K562 (cell line): ENCODE measurements around the gene ABCF3. TPM values are rescaled to one million over a fixed set of nuclear protein-coding genes. Genes with fewer than 3 reads are reported as not detected.

Experiments
- MIER1 ChIP-seq: fragments of 450-650 bp; IDR thresholded peaks from 2 replicates; pipeline ENCODE4 v1.6.1; 2016; ENCODE audit warnings: antibody characterized with exemption, mild to moderate bottlenecking, low read depth
- MYC ChIP-seq, 2 experiments: fragments of 250-450 bp in 1 of 2; sonication (Bioruptor Pico) in 1 of 2; IDR thresholded peaks; 2 replicates each; pipeline versions ENCODE4 v1.5.1 to v1.6.1; 2012 to 2021; ENCODE audit warnings: low read depth in 2 of 2, borderline replicate concordance in 1 of 2, improper control_type of control experiment in 1 of 2, low read length in 1 of 2, mild to moderate bottlenecking in 1 of 2, moderate library complexity in 1 of 2
- PTBP1 ChIP-seq: fragments of 200-400 bp; formaldehyde crosslinking; IDR thresholded peaks from 2 replicates; pipeline ENCODE4 v1.6.1; 2017; ENCODE audit warnings: low read depth, low read length
- TAL1 ChIP-seq: fragments of 450-650 bp; IDR thresholded peaks from 2 replicates; pipeline ENCODE4 v1.6.1; 2016; ENCODE audit warnings: mild to moderate bottlenecking
- ZKSCAN1 ChIP-seq: fragments of 150-350 bp; IDR thresholded peaks from 2 replicates; pipeline ENCODE4 v1.6.1; 2016; ENCODE audit warnings: low read depth, low read length
- ZNF76 ChIP-seq: fragments of 250-450 bp; sonication (Bioruptor Pico); IDR thresholded peaks from 2 replicates; pipeline ENCODE4 v1.4.0; 2020; ENCODE audit warnings: mild to moderate bottlenecking, moderate library complexity, borderline replicate concordance
- polyA plus RNA-seq, 8 experiments: library from polyadenylated mRNA; depleted of rRNA in 4 of 8; stranded (reverse) in 5 of 8; unstranded in 3 of 8; fragments of >200 nt; fragmentation: Nextera tagmentation in 2 of 8; fragmentation: Illumina TruSeq in 1 of 8; extraction: Ambion mirVana in 2 of 8; extraction: Trizol in 1 of 8; gene quantifications; 2 replicates each; pipeline versions ENCODE4 v1.2.1 to v1.2.3, GENCODE V29; 2011 to 2014; ENCODE audit warnings: inconsistent platforms in 1 of 8, missing spikeins in 1 of 8
- total RNA-seq, 7 experiments: library from RNA; depleted of rRNA in 6 of 7; stranded (reverse); fragments of >200 nt in 6 of 7; fragmentation: Illumina TruSeq in 2 of 7; extraction: Trizol in 2 of 7; gene quantifications; 2 replicates each; pipeline versions ENCODE4 v1.2.1 to v1.2.3, GENCODE V29; 2011 to 2021; ENCODE audit warnings: low replicate concordance in 1 of 7
- TF ChIP-seq, protein P1 (sequence below): fragments of 450-650 bp; IDR thresholded peaks from 2 replicates; pipeline ENCODE4 v1.6.1; 2016; ENCODE audit warnings: mild to moderate bottlenecking, moderate library complexity
- TF ChIP-seq, protein P2 (sequence below): fragments of 450-650 bp; formaldehyde crosslinking; IDR thresholded peaks from 2 replicates; pipeline ENCODE4 v1.4.0; 2022; ENCODE audit warnings: missing genetic modification characterization
- TF ChIP-seq, protein P3 (sequence below), 3 experiments: fragments of 200-800 bp in 1 of 3; fragments of 250-450 bp in 1 of 3; fragments of 450-650 bp in 1 of 3; sonication (Bioruptor Pico) in 1 of 3; sonication (Bioruptor generic) in 1 of 3; formaldehyde crosslinking in 1 of 3; IDR thresholded peaks; 2 replicates each; pipeline versions ENCODE4 v1.6.1 to v1.8.0; 2016 to 2022; ENCODE audit warnings: mild to moderate bottlenecking in 2 of 3, missing genetic modification characterization in 2 of 3, missing compliant biosample characterization in 1 of 3, moderate library complexity in 1 of 3

Gene ABCF3
- total and polyA plus RNA-seq, 9 of the 15 experiments (the other 6 are each of a cell fraction or from before 2014, with no cell fraction given): 6.7 to 77.9 (median 45.1) TPM

DNA sequence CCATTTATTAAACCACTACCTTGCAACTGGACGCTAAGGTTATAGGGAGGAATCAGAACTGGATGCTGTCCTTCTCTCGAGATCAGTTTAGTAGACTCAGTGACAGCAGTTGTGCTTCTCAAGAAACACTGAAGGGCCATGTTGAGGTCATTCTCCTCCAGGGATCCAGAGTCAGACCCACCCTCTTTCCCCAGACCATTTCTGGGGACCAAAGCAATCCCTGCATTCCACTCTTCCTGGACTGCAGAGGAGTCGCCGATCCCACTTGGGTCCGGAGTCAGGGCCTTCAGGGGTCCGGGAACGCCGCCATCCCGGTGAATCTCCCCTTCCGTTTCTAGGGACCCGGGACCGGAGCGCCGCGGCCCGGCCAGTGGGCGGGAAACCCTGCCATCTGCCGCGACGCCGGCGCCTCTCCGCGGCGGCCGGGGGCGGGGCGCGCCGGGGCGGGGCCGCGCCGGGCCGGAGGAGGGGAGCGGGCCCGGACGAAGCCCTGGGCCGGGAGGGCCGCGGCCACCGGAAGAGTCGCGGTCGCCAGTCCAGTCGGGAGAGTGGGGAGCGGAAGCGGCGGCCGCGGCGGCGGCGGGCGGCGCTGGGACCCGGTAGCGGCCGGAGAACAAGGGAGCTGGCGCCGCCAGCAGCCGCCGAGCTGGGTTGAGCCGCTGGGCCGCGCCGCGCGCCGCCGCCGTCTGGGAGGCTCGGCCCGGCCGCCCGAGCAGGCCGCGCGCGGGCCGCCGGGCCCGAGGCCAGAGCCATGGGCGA lies 30.9 kb upstream of the ABCF3 start, which contains the start of gene DVL3 (continued):
- TF ChIP-seq, protein P1, sequence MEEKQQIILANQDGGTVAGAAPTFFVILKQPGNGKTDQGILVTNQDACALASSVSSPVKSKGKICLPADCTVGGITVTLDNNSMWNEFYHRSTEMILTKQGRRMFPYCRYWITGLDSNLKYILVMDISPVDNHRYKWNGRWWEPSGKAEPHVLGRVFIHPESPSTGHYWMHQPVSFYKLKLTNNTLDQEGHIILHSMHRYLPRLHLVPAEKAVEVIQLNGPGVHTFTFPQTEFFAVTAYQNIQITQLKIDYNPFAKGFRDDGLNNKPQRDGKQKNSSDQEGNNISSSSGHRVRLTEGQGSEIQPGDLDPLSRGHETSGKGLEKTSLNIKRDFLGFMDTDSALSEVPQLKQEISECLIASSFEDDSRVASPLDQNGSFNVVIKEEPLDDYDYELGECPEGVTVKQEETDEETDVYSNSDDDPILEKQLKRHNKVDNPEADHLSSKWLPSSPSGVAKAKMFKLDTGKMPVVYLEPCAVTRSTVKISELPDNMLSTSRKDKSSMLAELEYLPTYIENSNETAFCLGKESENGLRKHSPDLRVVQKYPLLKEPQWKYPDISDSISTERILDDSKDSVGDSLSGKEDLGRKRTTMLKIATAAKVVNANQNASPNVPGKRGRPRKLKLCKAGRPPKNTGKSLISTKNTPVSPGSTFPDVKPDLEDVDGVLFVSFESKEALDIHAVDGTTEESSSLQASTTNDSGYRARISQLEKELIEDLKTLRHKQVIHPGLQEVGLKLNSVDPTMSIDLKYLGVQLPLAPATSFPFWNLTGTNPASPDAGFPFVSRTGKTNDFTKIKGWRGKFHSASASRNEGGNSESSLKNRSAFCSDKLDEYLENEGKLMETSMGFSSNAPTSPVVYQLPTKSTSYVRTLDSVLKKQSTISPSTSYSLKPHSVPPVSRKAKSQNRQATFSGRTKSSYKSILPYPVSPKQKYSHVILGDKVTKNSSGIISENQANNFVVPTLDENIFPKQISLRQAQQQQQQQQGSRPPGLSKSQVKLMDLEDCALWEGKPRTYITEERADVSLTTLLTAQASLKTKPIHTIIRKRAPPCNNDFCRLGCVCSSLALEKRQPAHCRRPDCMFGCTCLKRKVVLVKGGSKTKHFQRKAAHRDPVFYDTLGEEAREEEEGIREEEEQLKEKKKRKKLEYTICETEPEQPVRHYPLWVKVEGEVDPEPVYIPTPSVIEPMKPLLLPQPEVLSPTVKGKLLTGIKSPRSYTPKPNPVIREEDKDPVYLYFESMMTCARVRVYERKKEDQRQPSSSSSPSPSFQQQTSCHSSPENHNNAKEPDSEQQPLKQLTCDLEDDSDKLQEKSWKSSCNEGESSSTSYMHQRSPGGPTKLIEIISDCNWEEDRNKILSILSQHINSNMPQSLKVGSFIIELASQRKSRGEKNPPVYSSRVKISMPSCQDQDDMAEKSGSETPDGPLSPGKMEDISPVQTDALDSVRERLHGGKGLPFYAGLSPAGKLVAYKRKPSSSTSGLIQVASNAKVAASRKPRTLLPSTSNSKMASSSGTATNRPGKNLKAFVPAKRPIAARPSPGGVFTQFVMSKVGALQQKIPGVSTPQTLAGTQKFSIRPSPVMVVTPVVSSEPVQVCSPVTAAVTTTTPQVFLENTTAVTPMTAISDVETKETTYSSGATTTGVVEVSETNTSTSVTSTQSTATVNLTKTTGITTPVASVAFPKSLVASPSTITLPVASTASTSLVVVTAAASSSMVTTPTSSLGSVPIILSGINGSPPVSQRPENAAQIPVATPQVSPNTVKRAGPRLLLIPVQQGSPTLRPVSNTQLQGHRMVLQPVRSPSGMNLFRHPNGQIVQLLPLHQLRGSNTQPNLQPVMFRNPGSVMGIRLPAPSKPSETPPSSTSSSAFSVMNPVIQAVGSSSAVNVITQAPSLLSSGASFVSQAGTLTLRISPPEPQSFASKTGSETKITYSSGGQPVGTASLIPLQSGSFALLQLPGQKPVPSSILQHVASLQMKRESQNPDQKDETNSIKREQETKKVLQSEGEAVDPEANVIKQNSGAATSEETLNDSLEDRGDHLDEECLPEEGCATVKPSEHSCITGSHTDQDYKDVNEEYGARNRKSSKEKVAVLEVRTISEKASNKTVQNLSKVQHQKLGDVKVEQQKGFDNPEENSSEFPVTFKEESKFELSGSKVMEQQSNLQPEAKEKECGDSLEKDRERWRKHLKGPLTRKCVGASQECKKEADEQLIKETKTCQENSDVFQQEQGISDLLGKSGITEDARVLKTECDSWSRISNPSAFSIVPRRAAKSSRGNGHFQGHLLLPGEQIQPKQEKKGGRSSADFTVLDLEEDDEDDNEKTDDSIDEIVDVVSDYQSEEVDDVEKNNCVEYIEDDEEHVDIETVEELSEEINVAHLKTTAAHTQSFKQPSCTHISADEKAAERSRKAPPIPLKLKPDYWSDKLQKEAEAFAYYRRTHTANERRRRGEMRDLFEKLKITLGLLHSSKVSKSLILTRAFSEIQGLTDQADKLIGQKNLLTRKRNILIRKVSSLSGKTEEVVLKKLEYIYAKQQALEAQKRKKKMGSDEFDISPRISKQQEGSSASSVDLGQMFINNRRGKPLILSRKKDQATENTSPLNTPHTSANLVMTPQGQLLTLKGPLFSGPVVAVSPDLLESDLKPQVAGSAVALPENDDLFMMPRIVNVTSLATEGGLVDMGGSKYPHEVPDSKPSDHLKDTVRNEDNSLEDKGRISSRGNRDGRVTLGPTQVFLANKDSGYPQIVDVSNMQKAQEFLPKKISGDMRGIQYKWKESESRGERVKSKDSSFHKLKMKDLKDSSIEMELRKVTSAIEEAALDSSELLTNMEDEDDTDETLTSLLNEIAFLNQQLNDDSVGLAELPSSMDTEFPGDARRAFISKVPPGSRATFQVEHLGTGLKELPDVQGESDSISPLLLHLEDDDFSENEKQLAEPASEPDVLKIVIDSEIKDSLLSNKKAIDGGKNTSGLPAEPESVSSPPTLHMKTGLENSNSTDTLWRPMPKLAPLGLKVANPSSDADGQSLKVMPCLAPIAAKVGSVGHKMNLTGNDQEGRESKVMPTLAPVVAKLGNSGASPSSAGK: peak; percentile 72
- TF ChIP-seq, protein P2, sequence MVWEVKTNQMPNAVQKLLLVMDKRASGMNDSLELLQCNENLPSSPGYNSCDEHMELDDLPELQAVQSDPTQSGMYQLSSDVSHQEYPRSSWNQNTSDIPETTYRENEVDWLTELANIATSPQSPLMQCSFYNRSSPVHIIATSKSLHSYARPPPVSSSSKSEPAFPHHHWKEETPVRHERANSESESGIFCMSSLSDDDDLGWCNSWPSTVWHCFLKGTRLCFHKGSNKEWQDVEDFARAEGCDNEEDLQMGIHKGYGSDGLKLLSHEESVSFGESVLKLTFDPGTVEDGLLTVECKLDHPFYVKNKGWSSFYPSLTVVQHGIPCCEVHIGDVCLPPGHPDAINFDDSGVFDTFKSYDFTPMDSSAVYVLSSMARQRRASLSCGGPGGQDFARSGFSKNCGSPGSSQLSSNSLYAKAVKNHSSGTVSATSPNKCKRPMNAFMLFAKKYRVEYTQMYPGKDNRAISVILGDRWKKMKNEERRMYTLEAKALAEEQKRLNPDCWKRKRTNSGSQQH (CRISPR knock-in tag): no peak
- no peak for TF ChIP-seq MYC (IDR thresholded peaks at IDR 0.05; ENCODE audit: low read depth, low read length)
- 0 out of 2 replicates have a peak, but pooled peaks have one; percentile 16 for TF ChIP-seq MYC (CRISPR knock-in tag; IDR thresholded peaks at IDR 0.05; ENCODE audit: borderline replicate concordance, low read depth)
- TF ChIP-seq ZKSCAN1: no peak
- no peak for TF ChIP-seq TAL1
- TF ChIP-seq ZNF76 (CRISPR knock-in tag): no peak
- 0 out of 2 replicates have a peak, but pooled peaks have one; percentile 45 for TF ChIP-seq MIER1
- no peak for TF ChIP-seq PTBP1
- TF ChIP-seq, protein P3, sequence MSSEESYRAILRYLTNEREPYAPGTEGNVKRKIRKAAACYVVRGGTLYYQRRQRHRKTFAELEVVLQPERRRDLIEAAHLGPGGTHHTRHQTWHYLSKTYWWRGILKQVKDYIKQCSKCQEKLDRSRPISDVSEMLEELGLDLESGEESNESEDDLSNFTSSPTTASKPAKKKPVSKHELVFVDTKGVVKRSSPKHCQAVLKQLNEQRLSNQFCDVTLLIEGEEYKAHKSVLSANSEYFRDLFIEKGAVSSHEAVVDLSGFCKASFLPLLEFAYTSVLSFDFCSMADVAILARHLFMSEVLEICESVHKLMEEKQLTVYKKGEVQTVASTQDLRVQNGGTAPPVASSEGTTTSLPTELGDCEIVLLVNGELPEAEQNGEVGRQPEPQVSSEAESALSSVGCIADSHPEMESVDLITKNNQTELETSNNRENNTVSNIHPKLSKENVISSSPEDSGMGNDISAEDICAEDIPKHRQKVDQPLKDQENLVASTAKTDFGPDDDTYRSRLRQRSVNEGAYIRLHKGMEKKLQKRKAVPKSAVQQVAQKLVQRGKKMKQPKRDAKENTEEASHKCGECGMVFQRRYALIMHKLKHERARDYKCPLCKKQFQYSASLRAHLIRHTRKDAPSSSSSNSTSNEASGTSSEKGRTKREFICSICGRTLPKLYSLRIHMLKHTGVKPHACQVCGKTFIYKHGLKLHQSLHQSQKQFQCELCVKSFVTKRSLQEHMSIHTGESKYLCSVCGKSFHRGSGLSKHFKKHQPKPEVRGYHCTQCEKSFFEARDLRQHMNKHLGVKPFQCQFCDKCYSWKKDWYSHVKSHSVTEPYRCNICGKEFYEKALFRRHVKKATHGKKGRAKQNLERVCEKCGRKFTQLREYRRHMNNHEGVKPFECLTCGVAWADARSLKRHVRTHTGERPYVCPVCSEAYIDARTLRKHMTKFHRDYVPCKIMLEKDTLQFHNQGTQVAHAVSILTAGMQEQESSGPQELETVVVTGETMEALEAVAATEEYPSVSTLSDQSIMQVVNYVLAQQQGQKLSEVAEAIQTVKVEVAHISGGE (CRISPR knock-in tag; IDR thresholded peaks at IDR 0.05): peak in 1 of 3 experiments; percentile 86; a peak in 2 of 6 replicates
